Endodermal cell (in vitro differentiated cells): ENCODE data around the gene SOWAHD. TPM values are rescaled to one million over a fixed set of nuclear protein-coding genes. Genes with fewer than 3 reads are reported as not detected.

Experiments
- DNase-seq: peaks from one replicate; pipeline ENCODE4 v3.0.0-alpha.2; 2017
- H3K27ac ChIP-seq: 2 replicates; pipeline ENCODE4 v1.5.1; 2013; ENCODE audit warnings: mild to moderate bottlenecking, low read depth, low read length, moderate library complexity
- H3K27me3 ChIP-seq: 2 replicates; pipeline ENCODE4 v1.6.1; 2013; ENCODE audit warnings: mild to moderate bottlenecking, low read length, moderate library complexity; ENCODE audit not compliant: insufficient read depth, control insufficient read depth, poor library complexity, severe bottlenecking
- H3K36me3 ChIP-seq: 2 replicates; pipeline ENCODE4 v1.7.0; 2013; ENCODE audit warnings: mild to moderate bottlenecking, low read length, moderate library complexity; ENCODE audit not compliant: control insufficient read depth, insufficient read depth
- H3K4me1 ChIP-seq: one replicate; pipeline ENCODE4 v1.7.0; 2013; ENCODE audit warnings: low read length; ENCODE audit not compliant: control insufficient read depth, insufficient read depth
- H3K4me3 ChIP-seq: 2 replicates; pipeline ENCODE4 v1.5.1; 2013; ENCODE audit warnings: mild to moderate bottlenecking, low read length, moderate library complexity
- H3K9ac ChIP-seq: 2 replicates; pipeline ENCODE4 v1.6.1; 2013; ENCODE audit warnings: mild to moderate bottlenecking, low read length, moderate library complexity; ENCODE audit not compliant: poor library complexity, severe bottlenecking; ENCODE audit errors: extremely low read depth
- H3K9me3 ChIP-seq: 2 replicates; pipeline ENCODE4 v1.6.1; 2013; ENCODE audit warnings: mild to moderate bottlenecking, low read length, moderate library complexity; ENCODE audit not compliant: control insufficient read depth
- H3K27ac Mint-ChIP-seq: 2 replicates; pipeline ENCODE4 v1.8.0; 2020; ENCODE audit warnings: mixed read lengths
- H3K27me3 Mint-ChIP-seq: 2 replicates; pipeline ENCODE4 v1.8.0; 2021; ENCODE audit warnings: mild to moderate bottlenecking, mixed read lengths; ENCODE audit not compliant: insufficient read depth
- H3K36me3 Mint-ChIP-seq: 2 replicates; pipeline ENCODE4 v1.8.0; 2020; ENCODE audit warnings: low read depth, mixed read lengths
- H3K4me1 Mint-ChIP-seq: 2 replicates; pipeline ENCODE4 v1.8.0; 2020; ENCODE audit warnings: mixed read lengths
- H3K4me3 Mint-ChIP-seq: 2 replicates; pipeline ENCODE4 v1.8.0; 2020; ENCODE audit warnings: mild to moderate bottlenecking, moderate library complexity, mixed read lengths
- H3K9me3 Mint-ChIP-seq: 2 replicates; pipeline ENCODE4 v1.8.0; 2020; ENCODE audit warnings: mild to moderate bottlenecking, mixed read lengths
- WGBS, 2 experiments: methylation state at CpG; one replicate each; pipeline versions ENCODE4 v1.1.5 to v1.1.7; 2013; ENCODE audit warnings: missing lambda C conversion rate in 2 of 2, mixed read lengths in 1 of 2; ENCODE audit not compliant: insufficient coverage in 1 of 2, insufficient read length in 1 of 2; 5-methylcytosine and 5-hydroxymethylcytosine counted together
- total RNA-seq, 2 donors: library from RNA; stranded (reverse); fragmentation: NEBNext Ultra II Directional in 1 of 2; extraction: Animal tissue kit (Norgen Biotek cat#: 25700) in 1 of 2; gene quantifications; 2 replicates in 1 of 2; 3 replicates in 1 of 2; pipeline ENCODE4 v1.2.1, GENCODE V29; 2021
- TF ChIP-seq, protein P1 (sequence below): fragments of 200-600 bp; sonication (generic); conservative IDR thresholded peaks from 2 replicates; pipeline ENCODE4 v1.5.0; 2021; ENCODE audit warnings: antibody characterized with exemption, mild to moderate bottlenecking

SOWAHD gene
- total RNA-seq, 2 donors from 2014 or later = 1.7 to 2.7 TPM

DNA sequence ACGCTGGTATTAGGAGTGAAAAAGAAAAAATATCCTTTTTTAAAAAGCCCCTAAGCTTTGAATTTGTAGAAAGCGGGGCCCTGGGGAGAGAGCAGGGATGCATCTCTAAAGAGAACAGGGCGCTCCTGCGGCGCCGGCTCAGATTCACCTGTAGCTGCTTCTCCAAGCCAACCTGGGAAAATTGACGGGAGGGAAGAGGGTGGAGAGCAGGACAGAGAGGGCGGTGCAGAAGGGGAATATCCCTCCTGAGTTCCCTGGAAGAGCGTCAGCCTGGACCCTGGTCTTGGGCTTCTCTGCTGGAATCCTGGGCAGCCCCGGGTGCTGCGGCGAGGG is 776 bp upstream of the SOWAHD start:
- TF ChIP-seq, protein P1, sequence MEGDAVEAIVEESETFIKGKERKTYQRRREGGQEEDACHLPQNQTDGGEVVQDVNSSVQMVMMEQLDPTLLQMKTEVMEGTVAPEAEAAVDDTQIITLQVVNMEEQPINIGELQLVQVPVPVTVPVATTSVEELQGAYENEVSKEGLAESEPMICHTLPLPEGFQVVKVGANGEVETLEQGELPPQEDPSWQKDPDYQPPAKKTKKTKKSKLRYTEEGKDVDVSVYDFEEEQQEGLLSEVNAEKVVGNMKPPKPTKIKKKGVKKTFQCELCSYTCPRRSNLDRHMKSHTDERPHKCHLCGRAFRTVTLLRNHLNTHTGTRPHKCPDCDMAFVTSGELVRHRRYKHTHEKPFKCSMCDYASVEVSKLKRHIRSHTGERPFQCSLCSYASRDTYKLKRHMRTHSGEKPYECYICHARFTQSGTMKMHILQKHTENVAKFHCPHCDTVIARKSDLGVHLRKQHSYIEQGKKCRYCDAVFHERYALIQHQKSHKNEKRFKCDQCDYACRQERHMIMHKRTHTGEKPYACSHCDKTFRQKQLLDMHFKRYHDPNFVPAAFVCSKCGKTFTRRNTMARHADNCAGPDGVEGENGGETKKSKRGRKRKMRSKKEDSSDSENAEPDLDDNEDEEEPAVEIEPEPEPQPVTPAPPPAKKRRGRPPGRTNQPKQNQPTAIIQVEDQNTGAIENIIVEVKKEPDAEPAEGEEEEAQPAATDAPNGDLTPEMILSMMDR = no peak
- H3K27ac ChIP-seq = no peak overlapping the region
- Mint-ChIP-seq H3K9me3 (peaks cover 65% of the 10 kb centered on the region), H3K27ac (peak overlapping the region; percentile 93), H3K4me1 (peaks cover 6% of the 10 kb centered on the region), H3K4me3 (peak overlapping the region; percentile 66), H3K27me3 (peaks cover 19% of the 10 kb centered on the region), H3K36me3 (no peaks in the 10 kb centered on the region)
- H3K27me3 ChIP-seq = peaks cover 13% of the 10 kb centered on the region
- 11% methylated on average over 12 of the region's 12 CpGs; no CpG with 5 or more reads in 1 of the 2 experiments for WGBS, 2 experiments
- H3K9ac ChIP-seq = peak overlapping the region; percentile 20
- H3K4me1 ChIP-seq = no peaks in the 10 kb centered on the region
- no peaks in the 10 kb centered on the region for H3K9me3 ChIP-seq
- H3K36me3 ChIP-seq = no peaks in the 10 kb centered on the region
- DNase-seq = no peak
- peak overlapping the region; percentile 67 for H3K4me3 ChIP-seq

DNA sequence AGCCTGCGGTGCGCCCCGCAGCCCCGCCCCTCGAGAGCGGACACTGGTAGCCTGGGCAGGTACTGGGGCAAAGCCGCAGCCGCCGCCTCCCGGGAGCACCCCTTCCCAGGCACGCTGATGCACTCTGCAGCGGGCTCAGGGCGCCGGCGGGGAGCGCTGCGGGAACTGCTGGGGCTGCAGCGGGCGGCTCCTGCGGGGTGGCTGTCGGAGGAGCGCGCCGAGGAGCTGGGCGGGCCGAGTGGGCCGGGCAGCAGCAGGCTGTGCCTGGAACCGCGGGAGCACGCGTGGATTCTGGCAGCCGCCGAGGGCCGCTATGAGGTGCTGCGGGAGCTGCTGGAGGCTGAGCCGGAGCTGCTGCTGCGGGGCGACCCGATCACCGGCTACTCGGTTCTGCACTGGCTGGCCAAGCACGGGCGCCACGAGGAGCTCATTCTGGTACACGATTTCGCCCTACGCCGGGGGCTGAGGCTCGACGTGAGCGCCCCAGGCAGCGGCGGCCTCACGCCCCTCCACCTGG is 401 bp downstream of the SOWAHD start:
- peaks cover 19% of the 10 kb centered on the region for H3K27me3 Mint-ChIP-seq
- Histone ChIP-seq H3K27me3 (peaks cover 13% of the 10 kb centered on the region), H3K27ac (no peak overlapping the region), H3K4me1 (no peaks in the 10 kb centered on the region), H3K9ac (no peak overlapping the region), H3K9me3 (no peaks in the 10 kb centered on the region), H3K4me3 (peak overlapping the region; percentile 67), H3K36me3 (no peaks in the 10 kb centered on the region)
- no peak overlapping the region for H3K27ac Mint-ChIP-seq
- peaks cover 2% of the 10 kb centered on the region for H3K36me3 Mint-ChIP-seq
- H3K9me3 Mint-ChIP-seq = peaks cover 66% of the 10 kb centered on the region
- peak; percentile 80 for DNase-seq
- H3K4me3 Mint-ChIP-seq = peak overlapping the region; percentile 66
- WGBS, 2 experiments = 3% methylated on average over 54 of the region's 54 CpGs; no CpG with 5 or more reads in 1 of the 2 experiments
- peaks cover 6% of the 10 kb centered on the region for H3K4me1 Mint-ChIP-seq
- TF ChIP-seq, protein P1 = peak; percentile 40

GRCh38 chrX:119759248-119759766 is 919 bp downstream of the SOWAHD start:
- Histone ChIP-seq H3K27ac (no peak overlapping the region), H3K4me1 (no peaks in the 10 kb centered on the region), H3K9ac (no peak overlapping the region), H3K27me3 (peaks cover 13% of the 10 kb centered on the region), H3K9me3 (no peaks in the 10 kb centered on the region), H3K36me3 (no peaks in the 10 kb centered on the region), H3K4me3 (peak overlapping the region; percentile 67)
- Mint-ChIP-seq H3K9me3 (peaks cover 66% of the 10 kb centered on the region), H3K36me3 (peaks cover 2% of the 10 kb centered on the region), H3K4me3 (peak overlapping the region; percentile 66), H3K27me3 (peaks cover 19% of the 10 kb centered on the region), H3K4me1 (peaks cover 6% of the 10 kb centered on the region), H3K27ac (no peak overlapping the region)
- DNase-seq = peak; percentile 67
- TF ChIP-seq, protein P1 = no peak
- 24 to 54% methylated on average over 6 to 44 of the region's 44 CpGs for WGBS, 2 experiments
